A549 (cell line): ENCODE results near the gene CADM4.

Source experiments
- CEBPB ChIP-seq, 2 experiments: fragments of >200 bp in 1 of 2; sonication (Bioruptor Twin) in 1 of 2; formaldehyde crosslinking in 1 of 2; IDR thresholded peaks; 2 replicates each; pipeline ENCODE4 v1.6.1; 2012 to 2016
- EHF ChIP-seq: fragments of 250-450 bp; sonication (Bioruptor Pico); IDR thresholded peaks from 2 replicates; pipeline ENCODE4 v1.5.0; 2020; ENCODE audit warnings: mild to moderate bottlenecking
- HEYL ChIP-seq: fragments of 250-450 bp; sonication (Bioruptor Pico); IDR thresholded peaks from 2 replicates; pipeline ENCODE4 v1.8.0; 2021; ENCODE audit warnings: mild to moderate bottlenecking, moderate library complexity
- MAFK ChIP-seq: fragments of 450-650 bp; IDR thresholded peaks from 2 replicates; pipeline ENCODE4 v1.6.1; 2014; ENCODE audit not compliant: partially characterized antibody
- MYC ChIP-seq: IDR thresholded peaks from 2 replicates; pipeline ENCODE4 v1.6.1; 2012; ENCODE audit warnings: mild to moderate bottlenecking, inconsistent platforms, low read length, improper control_type of control experiment, borderline replicate concordance
- POLR2A ChIP-seq: IDR thresholded peaks from 2 replicates; pipeline ENCODE4 v1.6.1; 2012; ENCODE audit warnings: mild to moderate bottlenecking, low read length
- POLR2AphosphoS2 ChIP-seq: conservative IDR thresholded peaks from 2 replicates; pipeline ENCODE4 v1.6.1; 2012; ENCODE audit warnings: low read length, improper control_type of control experiment, inconsistent platforms
- RAD21 ChIP-seq, 2 experiments: fragments of >200 bp in 1 of 2; sonication (Bioruptor Twin) in 1 of 2; formaldehyde crosslinking in 1 of 2; IDR thresholded peaks in 1 of 2; conservative IDR thresholded peaks in 1 of 2; 2 replicates in 1 of 2; 3 replicates in 1 of 2; pipeline ENCODE4 v1.6.1; 2012 to 2018; ENCODE audit warnings: inconsistent platforms in 1 of 2
- RNF2 ChIP-seq: fragments of 200-600 bp; sonication (generic); IDR thresholded peaks from 2 replicates; pipeline ENCODE4 v1.6.1; 2016; ENCODE audit warnings: low read depth, mild to moderate bottlenecking, antibody characterized with exemption, moderate library complexity, borderline replicate concordance
- SREBF2 ChIP-seq: fragments of 450-650 bp; IDR thresholded peaks from 2 replicates; pipeline ENCODE4 v1.6.1; 2014; ENCODE audit warnings: mild to moderate bottlenecking, moderate library complexity
- TF ChIP-seq, protein P1 (sequence below): fragments of >200 bp; sonication (Bioruptor Twin); formaldehyde crosslinking; IDR thresholded peaks from 3 replicates; pipeline ENCODE4 v1.5.1; 2016
- TF ChIP-seq, protein P2 (sequence below): fragments of 450-650 bp; IDR thresholded peaks from 2 replicates; pipeline ENCODE4 v1.6.1; 2014; ENCODE audit warnings: antibody characterized with exemption

DNA sequence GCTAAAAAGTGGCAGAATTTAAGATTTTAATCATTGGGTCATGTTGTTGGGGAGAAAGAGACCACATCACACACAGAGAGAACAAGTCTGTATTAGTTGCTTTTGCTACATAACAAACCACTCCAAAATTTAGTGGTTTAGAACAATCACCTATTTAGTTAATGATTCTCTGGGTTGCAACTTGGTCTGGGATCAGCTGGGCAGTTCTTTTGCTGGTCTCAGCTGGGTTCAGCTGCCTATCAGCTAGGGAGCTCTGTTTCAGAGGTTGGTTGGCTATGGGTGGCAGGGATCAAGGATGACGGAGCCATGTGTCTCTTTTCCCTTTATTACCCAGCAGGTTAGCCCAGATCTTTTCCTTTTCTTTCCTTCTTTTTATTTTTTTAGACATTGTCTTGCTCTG is 55.2 kb downstream of the CADM4 start:
- TF ChIP-seq, protein P1, sequence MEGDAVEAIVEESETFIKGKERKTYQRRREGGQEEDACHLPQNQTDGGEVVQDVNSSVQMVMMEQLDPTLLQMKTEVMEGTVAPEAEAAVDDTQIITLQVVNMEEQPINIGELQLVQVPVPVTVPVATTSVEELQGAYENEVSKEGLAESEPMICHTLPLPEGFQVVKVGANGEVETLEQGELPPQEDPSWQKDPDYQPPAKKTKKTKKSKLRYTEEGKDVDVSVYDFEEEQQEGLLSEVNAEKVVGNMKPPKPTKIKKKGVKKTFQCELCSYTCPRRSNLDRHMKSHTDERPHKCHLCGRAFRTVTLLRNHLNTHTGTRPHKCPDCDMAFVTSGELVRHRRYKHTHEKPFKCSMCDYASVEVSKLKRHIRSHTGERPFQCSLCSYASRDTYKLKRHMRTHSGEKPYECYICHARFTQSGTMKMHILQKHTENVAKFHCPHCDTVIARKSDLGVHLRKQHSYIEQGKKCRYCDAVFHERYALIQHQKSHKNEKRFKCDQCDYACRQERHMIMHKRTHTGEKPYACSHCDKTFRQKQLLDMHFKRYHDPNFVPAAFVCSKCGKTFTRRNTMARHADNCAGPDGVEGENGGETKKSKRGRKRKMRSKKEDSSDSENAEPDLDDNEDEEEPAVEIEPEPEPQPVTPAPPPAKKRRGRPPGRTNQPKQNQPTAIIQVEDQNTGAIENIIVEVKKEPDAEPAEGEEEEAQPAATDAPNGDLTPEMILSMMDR, result no peak
- TF ChIP-seq CEBPB (IDR thresholded peaks at IDR 0.05) (no peak), MYC (no peak), SREBF2 (no peak), POLR2A (no peak), RNF2 (no peak), EHF (CRISPR knock-in tag) (no peak), RAD21 (conservative IDR thresholded peaks at IDR 0.05 in 1 of 2, IDR thresholded peaks at IDR 0.05 in 1 of 2) (no peak), MAFK (no peak), POLR2AphosphoS2 (no peak), HEYL (CRISPR knock-in tag) (no peak)
- TF ChIP-seq, protein P2, sequence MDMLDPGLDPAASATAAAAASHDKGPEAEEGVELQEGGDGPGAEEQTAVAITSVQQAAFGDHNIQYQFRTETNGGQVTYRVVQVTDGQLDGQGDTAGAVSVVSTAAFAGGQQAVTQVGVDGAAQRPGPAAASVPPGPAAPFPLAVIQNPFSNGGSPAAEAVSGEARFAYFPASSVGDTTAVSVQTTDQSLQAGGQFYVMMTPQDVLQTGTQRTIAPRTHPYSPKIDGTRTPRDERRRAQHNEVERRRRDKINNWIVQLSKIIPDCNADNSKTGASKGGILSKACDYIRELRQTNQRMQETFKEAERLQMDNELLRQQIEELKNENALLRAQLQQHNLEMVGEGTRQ, result no peak
